Esophagus (tissue), 2 donors: ENCODE measurements around the gene PRLR. TPM values are rescaled to one million over a fixed set of nuclear protein-coding genes. Genes with fewer than 3 reads are reported as not detected.

Source experiments
- polyA plus RNA-seq, 2 donors: library from polyadenylated mRNA; stranded (reverse); fragments of 200-250 nt; gene quantifications; one replicate each; pipeline ENCODE4 v1.2.3, GENCODE V29; 2013
- donor health status: healthy with polysubstance abuse.
- donor health status: Bipolar disorder and iron deficiency.

Gene PRLR
- polyA plus RNA-seq, 2 donors, result 0.20 to 0.45 TPM

Other genes with a start within 250 kb of the PRLR start
- gene AGXT2, start 182.5 kb downstream of the PRLR start, polyA plus RNA-seq, result not detected